ENCODE measurements around the gene FRMPD2.
"Not testable (repeated sequence)": the region's sequence is repeated elsewhere in the genome, so short reads cannot be mapped to it uniquely, and the experiment has no call there.

Gene FRMPD2

GRCh38 chr10:48139953-48140850 lies 134.3 kb downstream of the FRMPD2 start:
- not testable (repeated sequence) for DNase-seq (ENCODE audit: low read depth, low spot score)

GRCh38 chr10:48128954-48129353 lies 145.5 kb downstream of the FRMPD2 start:
- DNase-seq (ENCODE audit: low read depth, low spot score) = not testable (repeated sequence)

GRCh38 chr10:48126251-48126650 lies 148.2 kb downstream of the FRMPD2 start:
- DNase-seq (ENCODE audit: low read depth, low spot score) = not testable (repeated sequence)

- not testable (repeated sequence) for DNase-seq (ENCODE audit: low read depth, low spot score)
Measured at GRCh38 chr10:48125631-48126030, 148.9 kb downstream of the FRMPD2 start.

DNA sequence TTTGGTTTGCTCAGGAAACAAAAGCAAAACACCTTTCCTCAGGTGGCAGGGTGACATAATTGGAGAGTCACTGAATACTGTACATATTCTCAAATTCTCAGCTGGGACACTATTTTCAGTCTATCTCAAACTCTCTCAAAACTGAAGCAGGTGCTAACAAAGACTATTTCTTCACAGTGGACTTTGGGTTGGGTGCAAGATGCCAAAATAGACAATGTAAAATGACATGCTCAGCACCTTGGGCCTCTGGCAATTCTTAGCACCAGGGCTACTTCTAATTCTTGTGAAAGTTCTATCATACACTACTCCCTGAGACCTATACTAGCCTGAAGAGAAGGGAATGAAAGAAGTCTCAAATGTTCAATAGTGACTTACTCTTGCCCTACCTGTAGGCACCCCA lies 151.9 kb downstream of the FRMPD2 start:
- DNase-seq (ENCODE audit: low read depth, low spot score) = not testable (repeated sequence)

DNA sequence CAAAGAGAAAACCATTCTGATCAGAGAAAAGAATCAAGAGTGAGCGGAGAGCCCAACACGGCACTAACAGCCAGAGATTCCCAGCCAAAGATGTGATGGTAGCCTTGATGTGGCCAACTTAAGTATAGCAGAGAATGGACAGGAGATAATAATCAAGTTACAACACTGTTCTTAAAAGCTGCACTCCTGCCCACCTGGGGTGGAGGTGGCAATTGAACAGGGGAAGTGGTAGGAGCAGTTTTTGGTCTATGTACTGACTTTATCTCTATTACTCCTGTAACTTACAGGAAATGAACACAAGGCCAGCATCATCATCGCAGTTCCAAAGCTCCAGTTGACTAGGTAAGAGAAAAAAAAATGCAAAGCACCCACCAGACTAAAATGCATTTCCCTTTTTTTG lies 164.2 kb downstream of the FRMPD2 start:
- not testable (repeated sequence) for DNase-seq (ENCODE audit: low read depth, low spot score)
